GM18505 (cell line): ENCODE measurements around the gene STK10.
"Not testable (repeated sequence)": the region's sequence is repeated elsewhere in the genome, so short reads cannot be mapped to it uniquely, and the experiment has no call there.

Source experiments
- ATAC-seq: cut with Tn5 transposase; IDR thresholded peaks from one replicate; pipeline ENCODE4 v1.9.1; 2021; ENCODE audit not compliant: unreplicated experiment
- POLR2A ChIP-seq: IDR thresholded peaks from 4 replicates; pipeline ENCODE4 v1.6.1; 2011; ENCODE audit warnings: borderline replicate concordance; ENCODE audit not compliant: insufficient read depth, insufficient read length; ENCODE audit errors: extremely low read depth

STK10 gene

GRCh38 chr5:172207511-172207910, 19.5 kb upstream of the STK10 start:
- ATAC-seq = no peak
- TF ChIP-seq POLR2A = no peak

- ATAC-seq = not testable (repeated sequence)
These were observed 18.0 kb upstream of the STK10 start for GRCh38 chr5:172205984-172206383.

- no peak for ATAC-seq
- TF ChIP-seq POLR2A = no peak
These were observed 12.5 kb upstream of the STK10 start for GRCh38 chr5:172200476-172200875.

DNA sequence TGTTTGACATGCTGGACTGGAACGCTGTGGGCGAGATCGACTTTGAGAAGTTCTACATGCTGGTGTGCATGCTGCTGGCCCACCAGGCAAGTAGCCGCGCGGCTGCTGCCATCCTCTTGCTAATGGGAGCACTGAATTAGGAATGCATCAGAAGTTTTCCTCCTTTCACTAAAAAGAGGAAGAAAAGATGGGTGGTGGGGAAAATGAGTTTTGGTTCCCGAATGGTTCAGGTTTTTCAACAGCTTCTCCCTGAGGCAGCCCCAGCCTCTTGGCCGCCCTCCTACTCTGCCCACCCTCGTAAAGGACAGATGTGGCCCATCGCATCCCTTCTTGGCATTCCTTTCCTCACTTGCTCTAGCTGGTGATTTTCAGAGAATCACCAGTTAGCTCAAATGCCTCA, 11.4 kb upstream of the STK10 start:
- no peak for ATAC-seq
- no peak for TF ChIP-seq POLR2A

- not testable (repeated sequence) for ATAC-seq
These were observed 9.8 kb upstream of the STK10 start for GRCh38 chr5:172197775-172198174.

DNA sequence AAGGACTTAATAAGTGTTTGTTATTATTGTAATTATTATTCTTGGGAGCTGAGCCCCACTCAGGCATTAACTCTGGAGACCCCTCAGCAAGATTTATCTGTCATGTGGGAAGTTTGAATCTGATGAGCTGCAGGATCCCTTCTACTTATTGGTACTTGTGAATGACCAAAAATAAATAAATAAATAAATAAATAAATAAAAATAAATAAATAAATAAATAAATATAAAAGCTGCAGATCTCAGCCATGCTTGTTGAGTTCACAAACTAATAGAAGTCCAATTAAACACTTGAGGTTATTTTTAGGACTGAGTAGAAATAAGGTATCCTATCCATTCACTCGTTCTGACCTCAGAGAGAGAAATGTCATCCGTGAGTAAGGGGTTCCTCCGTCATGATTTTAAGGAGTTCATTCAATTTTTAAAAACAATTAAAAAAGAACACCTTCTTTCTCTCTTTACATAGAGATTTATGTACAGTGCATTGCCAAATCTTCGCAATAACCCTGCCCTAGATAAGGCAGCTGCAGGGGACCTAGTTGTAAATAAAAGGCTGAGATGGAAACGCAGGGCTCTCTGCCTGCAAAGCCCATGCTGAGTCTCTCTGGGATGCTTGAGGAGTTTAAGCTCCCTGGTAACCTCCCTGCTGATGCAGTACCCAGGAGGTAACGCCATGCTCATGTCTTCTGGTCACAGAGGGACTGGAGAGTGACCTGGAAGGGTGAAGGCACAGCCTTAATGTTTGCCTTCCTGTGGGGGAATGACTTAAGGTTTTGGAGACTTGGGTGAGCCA, 7.2 kb upstream of the STK10 start:
- no peak for ATAC-seq
- no peak for TF ChIP-seq POLR2A

DNA sequence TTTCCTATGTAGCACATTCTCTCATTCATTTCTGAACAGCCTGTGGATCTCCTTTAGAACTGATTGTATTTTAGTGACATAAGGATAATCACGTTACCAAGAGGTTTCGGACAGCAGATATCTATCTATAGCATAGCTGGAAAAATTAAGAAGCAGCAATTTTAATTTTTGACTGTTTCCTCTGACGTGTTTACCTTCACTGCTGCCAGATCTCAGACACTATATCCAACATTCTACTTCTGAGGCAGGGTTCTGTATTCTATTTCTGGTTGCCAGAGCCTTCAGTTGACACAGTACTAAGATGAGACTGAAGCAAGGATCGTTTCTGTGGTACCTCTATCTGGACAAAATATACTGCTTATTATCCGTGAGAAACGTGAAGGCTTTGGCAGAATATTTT, 5.8 kb upstream of the STK10 start, which contains the start of gene EFCAB9:
TSS of gene EFCAB9 (plus strand) at position 301 of the 400 bp plus-strand sequence. CDS start at position 302, 1 bp downstream.
- TF ChIP-seq POLR2A = no peak

DNA sequence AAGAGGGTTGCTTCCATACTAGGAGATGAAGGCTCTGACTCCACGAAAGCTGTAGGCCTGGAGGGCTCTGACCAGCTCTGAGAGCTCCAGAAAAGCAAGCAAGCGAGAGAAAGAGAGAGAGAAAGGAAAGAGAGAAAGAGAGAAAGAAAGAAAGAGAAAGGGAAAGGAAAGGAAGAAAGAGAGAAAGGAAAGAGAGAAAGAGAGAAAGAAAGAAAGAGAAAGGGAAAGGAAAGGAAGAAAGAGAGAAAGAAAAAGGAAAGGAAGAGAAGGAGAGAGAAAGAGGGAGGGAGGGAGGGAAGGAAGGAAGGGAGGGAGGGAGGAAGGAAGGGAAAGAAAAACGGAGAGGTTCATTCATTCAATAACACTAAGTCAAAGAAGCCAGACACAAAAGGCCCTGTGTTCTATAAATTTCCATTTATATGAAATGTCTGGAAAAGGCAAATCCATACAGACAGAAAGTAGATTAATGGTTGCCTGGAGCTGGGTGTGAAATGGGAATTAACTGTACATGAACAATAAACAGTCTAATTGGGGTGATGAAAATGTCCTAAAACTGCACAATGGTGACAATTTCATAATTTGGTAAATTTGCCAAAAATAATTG, 1.8 kb upstream of the STK10 start:
- no peak for TF ChIP-seq POLR2A
- no peak for ATAC-seq

More for the DNA sequence above, 5.8 kb upstream of the STK10 start, which contains the start of gene EFCAB9:
- no peak for ATAC-seq

- no peak for ATAC-seq
- TF ChIP-seq POLR2A = no peak
These were observed 1.1 kb upstream of the STK10 start for GRCh38 chr5:172188893-172189692.

GRCh38 chr5:172187118-172188032, 649 bp downstream of the STK10 start:
- peak; percentile 51 for TF ChIP-seq POLR2A
- ATAC-seq = peak; percentile 19

DNA sequence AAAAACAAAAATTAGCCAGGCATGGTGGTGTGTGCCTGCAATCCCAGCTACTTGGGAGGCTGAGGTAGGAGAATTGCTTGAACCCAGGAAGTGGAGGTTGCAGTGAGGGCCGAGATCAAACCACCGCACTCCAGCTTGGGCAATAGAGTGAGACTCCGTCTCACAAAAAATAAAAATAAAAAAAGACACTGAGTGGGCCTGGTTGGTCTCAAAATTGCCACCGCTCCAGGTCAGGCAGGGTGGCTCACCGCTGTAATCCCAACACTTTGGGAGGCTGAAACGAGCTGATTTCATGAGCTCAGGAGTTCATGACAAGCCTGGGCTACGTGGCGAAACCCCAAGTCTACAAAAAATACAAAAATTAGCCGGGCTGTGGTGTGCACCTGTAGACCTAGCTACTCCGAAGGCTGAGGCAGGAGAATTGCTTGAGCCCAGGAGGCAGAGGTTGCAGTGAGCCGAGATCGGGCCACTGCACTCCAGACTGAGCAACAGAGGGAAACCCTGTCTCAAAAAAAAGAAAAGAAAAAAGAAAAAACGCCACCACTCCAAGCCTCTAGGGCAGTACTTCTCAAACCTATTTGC, 1.8 kb downstream of the STK10 start:
- ATAC-seq = no peak
- no peak for TF ChIP-seq POLR2A

- no peak for ATAC-seq
- no peak for TF ChIP-seq POLR2A
These were observed 2.9 kb downstream of the STK10 start for GRCh38 chr5:172185096-172185461.
